Pulmonary artery endothelial cell (primary cell): ENCODE measurements around the gene NCAPD3. TPM values are rescaled to one million over a fixed set of nuclear protein-coding genes. Genes with fewer than 3 reads are reported as not detected.
A peak's percentile ranks its signal among the peaks of the same experiment; 100 is the strongest.
"Not testable (repeated sequence)": the region's sequence is repeated elsewhere in the genome, so short reads cannot be mapped to it uniquely, and the experiment has no call there.

ENCODE experiments used
- DNase-seq: peaks from one replicate; pipeline ENCODE4 v3.0.0-alpha.2; 2011; ENCODE audit warnings: low read depth, low spot score
- total RNA-seq: library from RNA; depleted of rRNA; stranded (reverse); fragments of >200 nt; gene quantifications from 2 replicates; pipeline ENCODE4 v1.2.3, GENCODE V29; 2014

NCAPD3 gene
- 20.6 and 29.9 TPM in 2 replicates for total RNA-seq

DNA sequence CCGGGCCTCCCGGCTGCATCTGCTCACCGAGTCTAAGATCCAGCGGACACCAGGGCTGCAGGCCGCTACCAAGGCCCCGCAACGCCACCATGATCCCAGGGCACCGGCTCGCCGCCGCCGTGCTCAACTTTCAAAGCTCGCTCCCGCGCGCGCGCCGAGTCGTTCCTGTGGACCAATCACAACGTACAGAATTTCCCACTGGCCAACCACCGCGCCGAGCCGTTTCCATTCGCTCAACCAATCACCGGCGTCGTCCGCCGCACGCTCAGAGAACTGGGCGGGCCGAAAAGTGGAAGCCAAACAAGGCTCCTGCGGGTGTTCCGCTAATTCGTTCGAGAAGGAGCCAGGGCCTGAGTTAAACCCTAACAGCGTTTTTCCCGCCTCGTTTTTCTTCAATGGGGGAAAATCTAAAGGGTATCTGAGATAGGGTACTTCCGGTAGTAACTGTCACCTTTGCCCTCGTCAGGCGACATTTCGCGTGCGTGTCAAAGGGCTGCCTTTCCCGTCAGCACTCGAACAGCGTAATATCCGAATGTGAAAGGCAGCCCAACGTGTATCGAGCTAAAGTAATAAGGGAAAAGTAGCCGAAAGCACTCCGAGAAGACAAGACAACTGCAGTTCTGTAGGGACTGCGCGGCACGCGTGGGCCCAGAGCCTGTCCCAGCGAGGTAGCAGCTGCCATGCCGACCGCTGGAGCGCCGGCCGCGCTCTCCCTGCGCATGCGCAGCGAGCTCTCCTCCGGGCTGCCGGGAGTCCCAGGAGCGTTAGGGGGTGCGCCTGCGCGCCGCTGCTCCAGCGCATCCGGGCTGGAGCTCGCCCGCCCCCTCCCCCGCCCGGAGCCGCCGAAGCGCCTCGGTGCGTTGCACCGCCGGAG lies at the start of gene NCAPD3, which contains the start of gene VPS26B:
TSS of gene NCAPD3 (minus strand) at position 132 of the 874 bp plus-strand sequence. CDS start at position 91, 41 bp downstream.
TSS of gene VPS26B (plus strand) at position 836 of the 874 bp plus-strand sequence. CDS start 452 bp downstream, outside the sequence.
- peak; percentile 88 for DNase-seq

DNA sequence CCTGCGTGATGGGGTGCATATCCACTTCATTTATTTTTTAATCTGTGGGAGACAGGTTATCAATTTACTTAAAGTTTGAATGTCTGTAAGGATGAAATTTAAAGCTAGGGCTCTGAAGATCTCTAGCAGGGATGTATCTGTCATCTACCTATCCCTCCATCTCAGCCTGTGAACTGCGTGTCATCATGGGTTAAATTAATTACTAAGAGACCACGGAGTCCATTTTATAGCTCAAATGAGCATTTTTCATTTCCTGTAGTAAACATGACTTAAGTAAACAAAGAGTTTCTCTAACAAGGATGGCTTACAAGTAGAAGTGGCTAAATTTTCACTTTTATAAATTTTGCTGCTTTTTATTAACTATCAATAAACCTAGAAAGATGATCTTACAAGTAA lies 49.5 kb upstream of the NCAPD3 start:
- DNase-seq: no peak

- DNase-seq: no peak
Measured at GRCh38 chr11:134272381-134273316, 48.9 kb upstream of the NCAPD3 start.

DNA sequence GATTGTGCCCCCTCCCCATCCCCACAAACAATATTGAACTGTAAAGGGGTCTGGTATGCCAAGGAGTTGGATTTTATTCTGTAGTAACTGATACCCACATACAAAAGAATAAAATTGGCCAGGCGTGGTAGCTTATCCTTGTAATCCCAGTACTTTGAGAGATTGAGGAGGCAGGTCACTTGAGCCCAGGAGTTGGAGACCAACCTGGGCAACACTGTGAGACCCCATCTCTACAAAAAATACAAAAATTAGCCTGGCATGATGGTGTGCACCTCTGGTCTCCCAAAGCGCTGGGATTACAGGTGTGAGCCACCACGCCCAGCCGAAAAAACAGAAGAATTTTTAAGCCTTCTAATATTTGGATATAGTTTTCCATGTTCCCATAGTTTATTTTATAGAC lies 48.2 kb upstream of the NCAPD3 start:
- no peak for DNase-seq

- no peak for DNase-seq
Measured at GRCh38 chr11:134270250-134270714, 46.5 kb upstream of the NCAPD3 start.

- DNase-seq: no peak
Measured at GRCh38 chr11:134267966-134268365, 44.2 kb upstream of the NCAPD3 start.

GRCh38 chr11:134267461-134267860 lies 43.7 kb upstream of the NCAPD3 start:
- DNase-seq: no peak

DNA sequence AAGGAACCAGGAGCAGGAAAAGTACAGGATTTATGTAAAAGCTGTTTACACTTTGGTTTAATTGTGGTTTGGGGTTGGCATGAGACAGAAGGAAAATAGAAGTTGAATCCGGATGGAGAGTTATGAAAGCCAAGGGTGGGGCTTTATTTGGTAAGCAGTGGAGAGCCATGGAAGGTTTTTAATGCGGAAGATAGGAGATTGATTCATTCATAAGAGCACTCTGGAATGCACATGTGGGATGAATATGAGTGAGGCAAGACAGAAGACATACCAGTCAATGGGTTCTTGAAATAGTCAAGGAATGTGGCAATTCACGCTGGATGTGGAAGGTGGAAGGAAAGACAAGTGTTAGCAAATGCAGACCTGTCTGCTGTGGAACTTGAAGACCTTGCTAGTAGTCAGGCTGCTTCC lies 43.1 kb upstream of the NCAPD3 start:
- no peak for DNase-seq

GRCh38 chr11:134266440-134266839 lies 42.7 kb upstream of the NCAPD3 start:
- no peak for DNase-seq

DNA sequence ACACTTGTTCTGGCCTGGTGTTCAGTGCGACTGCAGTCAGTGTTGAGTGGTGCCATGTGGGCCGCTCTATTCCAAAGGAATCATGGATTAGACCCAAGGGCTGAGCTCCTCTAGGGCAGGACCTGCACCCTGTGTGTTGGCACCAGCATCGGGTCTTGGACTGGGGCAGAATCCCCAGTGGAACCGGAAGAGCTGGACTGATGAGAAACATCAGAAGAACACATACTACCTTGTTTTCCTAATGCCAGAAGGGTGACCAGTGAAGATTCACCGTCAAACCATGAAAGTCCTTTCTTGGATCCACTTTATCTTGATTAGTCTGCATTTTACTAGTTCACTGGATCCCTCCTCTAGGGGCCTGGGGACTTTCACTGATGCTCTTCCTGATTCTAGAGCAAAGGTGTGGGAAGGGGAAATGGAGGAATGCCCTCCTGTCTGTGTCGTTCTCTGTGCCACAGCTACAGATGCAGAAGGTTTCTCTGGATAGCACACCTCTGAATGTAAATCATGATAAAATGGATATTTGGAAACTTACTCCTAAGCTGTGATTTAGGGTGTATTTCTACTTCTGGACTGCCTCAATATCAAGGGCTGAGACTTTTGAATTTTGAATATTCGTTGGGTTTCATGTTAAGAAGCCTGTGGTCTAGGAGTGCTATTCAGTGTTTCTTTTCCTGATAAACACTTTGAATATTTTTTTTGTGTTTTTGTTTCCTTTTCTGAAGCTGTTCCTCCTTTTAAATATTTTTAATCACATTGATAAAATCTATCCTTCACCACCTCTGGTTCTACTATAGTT lies 41.4 kb upstream of the NCAPD3 start:
- no peak for DNase-seq

GRCh38 chr11:134261626-134262488 lies 38.1 kb upstream of the NCAPD3 start:
- no peak for DNase-seq

DNA sequence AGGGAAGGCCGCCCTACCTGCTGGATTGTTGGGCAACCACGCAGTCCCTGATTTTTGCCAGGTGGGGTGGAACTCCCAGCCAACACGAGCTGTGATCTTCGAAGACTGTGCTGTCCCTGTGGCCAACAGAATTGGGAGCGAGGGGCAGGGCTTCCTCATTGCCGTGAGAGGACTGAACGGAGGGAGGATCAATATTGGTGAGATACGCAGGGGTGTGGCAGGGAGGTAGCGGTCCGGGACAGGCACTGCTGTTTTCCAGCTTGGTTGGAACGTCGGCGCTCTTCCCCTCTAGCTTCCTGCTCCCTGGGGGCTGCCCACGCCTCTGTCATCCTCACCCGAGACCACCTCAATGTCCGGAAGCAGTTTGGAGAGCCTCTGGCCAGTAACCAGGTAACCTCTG lies 37.2 kb upstream of the NCAPD3 start:
- DNase-seq: no peak

DNA sequence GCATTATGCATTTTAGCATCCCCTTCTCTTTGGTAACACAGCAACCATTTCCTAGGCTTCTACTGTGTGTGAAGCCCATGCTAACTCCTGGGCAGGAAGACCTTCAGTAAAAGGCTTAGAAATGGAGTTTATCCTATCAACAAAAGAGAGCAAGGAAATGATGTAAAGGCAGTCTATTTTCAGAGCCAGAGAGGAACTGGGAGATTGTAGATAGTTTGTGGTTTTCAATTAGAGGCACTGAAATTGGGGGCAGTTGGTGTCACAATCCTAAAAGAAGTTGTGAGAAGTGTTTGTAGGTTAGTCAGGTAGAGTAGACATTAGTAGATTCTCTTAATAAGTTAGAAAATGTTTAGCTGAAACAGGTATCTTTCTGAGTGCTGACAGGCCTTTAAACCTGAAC lies 36.7 kb upstream of the NCAPD3 start:
- no peak for DNase-seq

- no peak for DNase-seq
Measured at GRCh38 chr11:134258577-134258976, 34.8 kb upstream of the NCAPD3 start.

GRCh38 chr11:134257101-134257500 lies 33.3 kb upstream of the NCAPD3 start:
- no peak for DNase-seq

- not testable (repeated sequence) for DNase-seq
Measured at GRCh38 chr11:134255184-134255561, 31.4 kb upstream of the NCAPD3 start.

GRCh38 chr11:134254433-134255183 lies 30.8 kb upstream of the NCAPD3 start:
- no peak for DNase-seq

- DNase-seq: peak; percentile 90
Measured at GRCh38 chr11:134253188-134253993, 29.6 kb upstream of the NCAPD3 start, which contains the start of the genes ACAD8 and THYN1. Gene ACAD8 (plus strand): TSS chr11:134253568. CDS start chr11:134253601, 33 bp downstream. Gene THYN1 (minus strand): TSS chr11:134253352. CDS start chr11:134252882, 470 bp downstream.
